ENCODE data around the gene PRKRIP1.
"Not testable (repeated sequence)": the region's sequence is repeated elsewhere in the genome, so short reads cannot be mapped to it uniquely, and the experiment has no call there.

Gene PRKRIP1

GRCh38 chr7:102395873-102396709 lies at the start of gene PRKRIP1:
PRKRIP1 (plus strand) TSS chr7:102396363; CDS start chr7:102396412, 49 bp downstream.
- DNase-seq = peak; percentile 76 to 80

GRCh38 chr7:102346983-102347382 lies 49.2 kb upstream of the PRKRIP1 start:
- DNase-seq = not testable (repeated sequence)

GRCh38 chr7:102356344-102356743 lies 39.8 kb upstream of the PRKRIP1 start, which contains the start of gene SPDYE6:
SPDYE6 (minus strand) TSS chr7:102356444; CDS start chr7:102356023, 421 bp downstream.
- DNase-seq = not testable (repeated sequence)

- DNase-seq = peak; percentile 89 to 91
These were observed 32.4 kb upstream of the PRKRIP1 start for GRCh38 chr7:102363549-102364393.

- not testable (repeated sequence) for DNase-seq
These were observed 31.7 kb upstream of the PRKRIP1 start for GRCh38 chr7:102364394-102364886.

- not testable (repeated sequence) for DNase-seq
These were observed 30.8 kb upstream of the PRKRIP1 start for GRCh38 chr7:102365390-102365789.

- DNase-seq = not testable (repeated sequence)
These were observed 26.1 kb upstream of the PRKRIP1 start for GRCh38 chr7:102370038-102370437.

- DNase-seq = not testable (repeated sequence)
These were observed 23.4 kb upstream of the PRKRIP1 start for GRCh38 chr7:102372796-102373195.

GRCh38 chr7:102376964-102377466 lies 19.1 kb upstream of the PRKRIP1 start:
- no peak for DNase-seq

GRCh38 chr7:102380837-102381236 lies 15.3 kb upstream of the PRKRIP1 start:
- not testable (repeated sequence) for DNase-seq

- DNase-seq = not testable (repeated sequence)
These were observed 14.3 kb upstream of the PRKRIP1 start for GRCh38 chr7:102381696-102382425.

- no peak for DNase-seq
These were observed 9.1 kb upstream of the PRKRIP1 start for GRCh38 chr7:102387064-102387463.

GRCh38 chr7:102389810-102390209 lies 6.4 kb upstream of the PRKRIP1 start:
- no peak for DNase-seq

GRCh38 chr7:102390697-102391484 lies 5.3 kb upstream of the PRKRIP1 start:
- DNase-seq = peak; percentile 55 to 62

GRCh38 chr7:102392330-102392729 lies 3.8 kb upstream of the PRKRIP1 start:
- DNase-seq = no peak

- DNase-seq = no peak
These were observed 2.7 kb upstream of the PRKRIP1 start for GRCh38 chr7:102393467-102393866.

GRCh38 chr7:102395592-102395872 lies 631 bp upstream of the PRKRIP1 start:
- DNase-seq = no peak

- no peak for DNase-seq
These were observed 502 bp downstream of the PRKRIP1 start for GRCh38 chr7:102396710-102397019.

- DNase-seq = no peak
These were observed 2.4 kb downstream of the PRKRIP1 start for GRCh38 chr7:102398543-102398942.

GRCh38 chr7:102400360-102400759 lies 4.2 kb downstream of the PRKRIP1 start:
- DNase-seq = no peak

- DNase-seq = no peak
These were observed 7.4 kb downstream of the PRKRIP1 start for GRCh38 chr7:102403563-102403962.

Data from activated CD4-positive, alpha-beta T cell treated with anti-CD3 and anti-CD28 coated beads, Interleukin-2, amount 50 U/mL, for 4 hours (primary cell).